GM19043 (cell line): Measurements from ENCODE around the gene PIP5K1A.
"Not testable (repeated sequence)": the region's sequence is repeated elsewhere in the genome, so short reads cannot be mapped to it uniquely, and the experiment has no call there.

Experiments
- ATAC-seq: cut with Tn5 transposase; IDR thresholded peaks from one replicate; pipeline ENCODE4 v1.9.1; 2021; ENCODE audit warnings: low read depth; ENCODE audit not compliant: unreplicated experiment

Gene PIP5K1A

DNA sequence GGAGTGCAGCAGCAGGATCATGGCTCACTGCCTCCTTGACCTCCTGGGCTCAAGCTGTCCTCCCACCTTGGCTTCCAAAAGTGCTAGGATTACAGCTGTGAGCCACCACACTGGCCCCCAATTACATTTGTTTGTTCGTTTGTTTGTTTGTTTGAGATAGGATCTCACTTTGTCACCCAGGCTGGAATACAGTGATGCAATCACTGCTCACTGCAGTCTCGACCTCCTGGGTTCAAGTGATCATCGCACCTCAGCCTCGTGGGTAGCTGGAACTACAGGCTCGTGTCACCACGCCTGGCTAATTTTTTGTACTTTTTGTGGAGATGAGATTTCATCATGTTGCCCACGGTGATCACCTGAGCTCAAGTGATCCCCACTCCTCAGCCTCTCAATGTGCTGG, 6.3 kb upstream of the PIP5K1A start:
- ATAC-seq: no peak

- ATAC-seq: no peak
Observed at GRCh38 chr1:151193304-151193703, 5.0 kb upstream of the PIP5K1A start.

- no peak for ATAC-seq
Observed at GRCh38 chr1:151193856-151194255, 4.5 kb upstream of the PIP5K1A start.

DNA sequence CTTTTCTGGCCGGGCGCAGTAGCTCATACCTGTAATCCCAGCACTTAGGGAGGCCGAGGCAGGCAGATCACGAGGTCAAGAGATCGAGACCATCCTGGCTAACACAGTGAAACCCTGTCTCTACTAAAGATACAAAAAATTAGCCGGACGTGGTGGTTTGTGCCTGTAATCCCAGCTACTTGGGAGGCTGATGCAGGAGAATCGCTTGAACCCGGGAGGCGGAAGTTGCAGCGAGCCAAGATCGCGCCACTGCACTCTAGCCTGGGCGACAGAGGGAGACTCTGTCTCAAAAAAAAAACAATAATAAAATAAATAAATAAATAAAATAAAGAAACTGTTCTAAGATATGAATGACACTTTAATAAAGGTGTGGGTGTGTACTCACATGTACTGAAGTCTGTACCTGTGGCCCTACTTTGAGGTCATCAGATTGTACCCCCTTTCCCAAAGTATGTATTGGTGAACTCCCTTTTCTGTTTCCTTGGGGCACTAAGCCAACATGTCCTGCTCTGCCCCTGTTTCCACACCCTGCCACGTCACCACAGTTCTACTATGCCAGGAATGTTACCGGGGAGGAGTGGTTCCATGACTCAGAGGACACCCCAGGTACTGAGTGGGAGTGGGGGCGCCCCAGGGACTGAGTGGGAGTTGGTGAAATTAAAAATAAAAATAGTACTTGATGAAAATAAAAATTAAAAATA, 3.3 kb upstream of the PIP5K1A start:
- not testable (repeated sequence) for ATAC-seq

GRCh38 chr1:151196292-151196800, 2.0 kb upstream of the PIP5K1A start:
- ATAC-seq: no peak

- ATAC-seq: no peak
Observed at GRCh38 chr1:151197863-151198253, 494 bp upstream of the PIP5K1A start.

DNA sequence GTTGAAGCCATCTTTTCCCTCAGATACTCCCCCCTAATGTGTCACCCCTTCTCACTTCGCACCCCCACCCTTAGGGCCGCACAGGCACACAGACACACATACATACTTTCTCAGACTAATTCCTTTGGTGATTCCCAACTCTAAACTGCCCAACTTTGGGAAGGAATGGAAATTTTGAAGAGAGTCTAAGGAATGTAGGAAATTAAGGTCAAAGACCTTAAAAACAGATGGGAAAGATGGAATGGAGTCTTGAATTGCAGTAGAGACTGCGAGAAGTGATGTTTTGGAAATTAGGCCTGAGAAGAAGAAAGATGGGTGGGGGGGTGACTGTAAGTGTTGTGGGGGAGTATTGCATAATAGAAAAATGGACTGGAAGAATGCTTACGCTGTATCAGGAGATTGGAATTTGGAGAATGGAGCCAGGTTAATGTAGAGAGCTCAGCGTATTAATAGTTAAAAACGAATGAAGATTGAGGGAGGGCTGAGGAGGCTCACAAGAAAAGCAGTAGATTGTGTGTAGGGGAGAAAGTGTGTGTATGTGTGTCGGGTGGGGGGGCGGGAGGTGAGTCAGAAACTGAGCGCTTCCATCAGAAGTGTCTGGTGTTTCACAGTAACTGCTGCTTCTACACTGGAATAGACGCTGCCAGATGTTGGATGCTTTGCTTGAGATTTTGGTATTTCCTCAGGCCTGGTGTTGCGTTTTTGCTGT, 1.7 kb downstream of the PIP5K1A start:
- no peak for ATAC-seq

DNA sequence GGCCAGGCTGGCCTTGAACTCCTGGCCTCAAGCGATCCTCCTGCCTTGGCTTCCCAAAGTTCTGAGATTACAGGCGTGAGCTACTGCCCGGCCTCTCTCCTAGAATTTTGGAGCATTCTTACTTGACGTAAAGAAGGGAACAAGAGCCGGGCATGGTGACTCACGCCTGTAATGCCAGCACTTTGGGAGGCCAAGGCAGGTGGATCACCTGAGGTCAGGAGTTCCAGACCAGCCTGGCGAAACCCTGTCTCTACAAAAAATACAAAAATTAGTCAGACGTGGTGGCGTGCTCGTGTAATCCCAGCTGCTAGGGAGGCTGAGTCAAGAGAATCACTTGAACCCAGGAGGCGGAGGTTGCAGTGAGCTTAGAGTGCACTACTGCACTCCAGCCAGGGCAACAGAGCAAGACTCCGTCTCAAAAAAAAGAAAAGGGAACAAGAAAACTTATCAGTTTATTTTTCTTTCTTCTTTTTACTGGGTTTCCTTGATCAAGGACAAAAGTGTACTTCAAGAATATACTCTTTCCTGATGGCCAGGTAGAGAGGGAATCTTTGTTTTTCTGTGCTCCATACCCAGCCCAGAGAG, 7.1 kb downstream of the PIP5K1A start:
- not testable (repeated sequence) for ATAC-seq

DNA sequence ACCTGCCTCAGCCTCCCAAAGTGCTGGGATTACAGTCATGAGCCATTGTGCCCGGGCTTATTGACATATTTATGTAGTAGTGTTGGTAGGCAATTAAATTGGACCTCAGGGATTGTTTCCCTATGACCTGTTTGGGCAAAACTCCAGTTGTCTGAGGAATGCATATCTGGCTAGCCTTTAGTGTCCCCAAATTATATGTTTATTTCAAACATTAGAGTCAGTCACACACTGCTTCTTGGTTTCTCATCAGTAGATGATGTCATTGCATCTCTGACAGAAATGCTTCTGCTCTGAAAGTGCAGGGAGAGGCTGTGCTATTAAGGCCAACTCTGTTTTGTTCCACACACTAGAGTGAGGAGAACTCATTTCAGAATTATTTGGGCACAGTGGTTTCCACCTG, 12.5 kb downstream of the PIP5K1A start:
- no peak for ATAC-seq

DNA sequence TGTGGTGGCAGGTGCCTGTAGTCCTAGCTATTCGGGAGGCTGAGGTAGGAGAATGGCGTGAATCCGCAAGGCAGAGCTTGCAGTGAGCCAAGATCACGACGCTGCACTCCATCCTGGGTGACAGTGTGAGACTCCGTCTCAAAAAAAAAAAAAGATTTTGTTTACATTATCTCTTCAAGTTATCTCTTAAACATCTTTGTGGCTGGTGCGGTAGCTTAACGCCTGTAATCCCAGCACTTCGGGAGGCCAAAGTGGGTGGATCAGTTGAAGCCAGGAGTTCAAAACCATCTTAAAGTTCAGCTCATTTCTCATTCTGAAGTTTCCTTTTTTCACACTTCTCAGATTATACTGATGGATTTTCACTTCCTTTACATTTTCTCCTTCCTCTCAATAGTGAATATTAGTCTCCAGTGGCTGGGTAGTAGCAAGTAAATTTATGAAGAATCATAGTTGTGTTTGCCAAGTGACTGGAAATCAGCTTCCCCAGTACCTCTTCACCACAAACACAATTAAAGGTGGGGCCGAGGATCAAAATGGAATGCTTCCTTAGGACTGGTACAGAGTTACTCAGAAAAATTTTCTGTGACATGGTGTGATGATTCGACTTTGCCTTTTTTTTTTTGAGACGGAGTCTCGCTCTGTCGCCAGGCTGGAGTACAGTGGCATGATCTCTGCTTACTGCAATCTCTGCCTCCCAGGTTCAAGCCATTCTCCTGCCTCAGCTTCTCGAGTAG, 13.8 kb downstream of the PIP5K1A start:
- no peak for ATAC-seq

DNA sequence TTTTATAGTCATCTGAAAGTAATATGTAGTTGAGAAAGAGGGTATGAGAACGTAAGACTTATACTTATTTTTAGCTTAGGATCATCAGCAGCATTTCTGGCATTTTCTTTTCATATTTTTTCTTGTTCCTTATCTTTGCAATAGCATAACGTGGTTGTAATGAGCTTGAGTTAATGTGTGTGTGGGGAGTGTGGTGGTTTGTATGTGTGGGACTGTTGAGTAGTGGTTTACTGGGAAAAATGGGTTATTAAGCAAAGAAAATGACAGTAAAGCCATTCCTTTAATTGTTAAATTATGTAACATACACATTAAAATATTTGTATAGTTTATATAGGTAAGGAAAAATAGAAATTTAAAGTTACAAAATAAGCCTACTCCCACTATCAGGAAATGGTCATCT, 15.2 kb downstream of the PIP5K1A start:
- ATAC-seq: no peak

GRCh38 chr1:151221616-151222015, 23.3 kb downstream of the PIP5K1A start:
- no peak for ATAC-seq

- no peak for ATAC-seq
Observed at GRCh38 chr1:151222130-151222529, 23.8 kb downstream of the PIP5K1A start.

GRCh38 chr1:151235235-151235634, 36.9 kb downstream of the PIP5K1A start:
- ATAC-seq: no peak

GRCh38 chr1:151237678-151238466, 39.5 kb downstream of the PIP5K1A start:
- no peak for ATAC-seq

- no peak for ATAC-seq
Observed at GRCh38 chr1:151238467-151238739, 40.1 kb downstream of the PIP5K1A start.

DNA sequence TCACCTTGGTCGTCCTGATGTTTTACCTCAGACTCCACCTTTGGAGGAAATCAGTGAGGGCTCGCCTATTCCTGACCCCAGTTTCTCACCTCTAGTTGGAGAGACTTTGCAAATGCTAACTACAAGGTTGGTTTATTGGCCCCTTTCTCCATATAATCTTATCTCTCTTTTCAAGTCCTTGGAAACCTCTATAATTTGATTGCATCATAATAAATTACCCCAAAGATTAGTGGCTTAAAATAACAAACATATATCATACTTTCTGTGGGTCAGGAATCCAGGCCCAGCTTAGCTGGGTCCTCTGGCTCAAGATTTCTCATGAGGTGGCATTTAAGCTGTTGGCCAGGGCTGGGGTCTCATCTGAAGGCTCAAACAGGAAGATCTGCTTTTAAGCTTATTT, 44.1 kb downstream of the PIP5K1A start:
- no peak for ATAC-seq

DNA sequence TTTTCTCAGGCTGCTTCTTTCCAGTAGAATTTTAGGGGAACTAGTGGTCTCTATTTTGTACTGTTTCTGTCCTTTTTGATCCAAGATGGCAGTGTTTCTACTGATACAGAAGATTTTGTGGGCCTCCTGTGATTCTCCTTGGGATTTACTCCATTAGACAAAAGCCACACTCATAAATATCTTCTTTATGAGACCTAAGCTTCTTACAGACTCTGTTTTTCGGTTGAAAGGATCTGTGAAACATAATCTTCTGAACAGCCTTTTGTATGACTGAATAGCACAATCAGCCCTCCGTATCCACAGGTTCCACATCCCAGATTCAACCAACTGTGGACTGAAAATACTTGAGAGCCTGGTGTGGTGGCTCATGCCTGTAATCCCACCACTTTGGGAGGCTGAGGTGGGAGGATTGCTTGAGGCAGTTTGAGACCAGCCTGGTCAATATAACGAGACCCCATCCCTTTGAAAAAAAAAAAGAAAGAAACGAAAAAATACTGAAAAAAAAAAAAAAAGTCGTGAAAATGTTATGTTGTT, 45.4 kb downstream of the PIP5K1A start:
- no peak for ATAC-seq

- ATAC-seq: no peak
Observed at GRCh38 chr1:151246786-151247185, 48.4 kb downstream of the PIP5K1A start.
